Stimulated activated CD4-positive, alpha-beta T cell treated with anti-CD3 and anti-CD28 coated beads, Interleukin-4, amount 100 ng/mL, for 4 hours (primary cell): ENCODE data around the gene KDM5C.
"Not testable (repeated sequence)": the region's sequence is repeated elsewhere in the genome, so short reads cannot be mapped to it uniquely, and the experiment has no call there.

Source experiments
- DNase-seq, 2 experiments: peaks; one replicate each; pipeline ENCODE4 v3.0.0-alpha.2; 2020

The KDM5C gene

GRCh38 chrX:53186351-53186750 is 38.7 kb downstream of the KDM5C start:
- DNase-seq: peak in 1 of 2 experiments; percentile 26

- no peak for DNase-seq
These were observed 40.2 kb downstream of the KDM5C start for GRCh38 chrX:53184836-53185235.

GRCh38 chrX:53171356-53171755 is 53.7 kb downstream of the KDM5C start:
- no peak for DNase-seq

- no peak for DNase-seq
These were observed 58.9 kb downstream of the KDM5C start for GRCh38 chrX:53166103-53166502.

GRCh38 chrX:53164566-53164965 is 60.4 kb downstream of the KDM5C start:
- not testable (repeated sequence) for DNase-seq

GRCh38 chrX:53163436-53163835 is 61.6 kb downstream of the KDM5C start:
- no peak for DNase-seq

- no peak for DNase-seq
These were observed 64.6 kb downstream of the KDM5C start for GRCh38 chrX:53160297-53160983.

- no peak for DNase-seq
These were observed 65.8 kb downstream of the KDM5C start for GRCh38 chrX:53159184-53159583.

- no peak for DNase-seq
These were observed 68.8 kb downstream of the KDM5C start for GRCh38 chrX:53156207-53156596.

- DNase-seq: no peak
These were observed 69.3 kb downstream of the KDM5C start for GRCh38 chrX:53155512-53156206.

GRCh38 chrX:53153581-53153980 is 71.4 kb downstream of the KDM5C start:
- DNase-seq: no peak
